ENCODE results near the gene FMN1.

Gene FMN1

GRCh38 chr15:33215941-33216872, 21.7 kb upstream of the FMN1 start:
- Histone ChIP-seq H3K4me2 (ENCODE audit: low read length) (no peak overlapping the region), H3K9me3 (ENCODE audit: control insufficient read depth, low read length) (no peaks in the 10 kb centered on the region), H3K36me3 (ENCODE audit: control insufficient read depth, insufficient read depth, low read length) (no peaks in the 10 kb centered on the region), H3K79me2 (no peaks in the 10 kb centered on the region), H3K27me3 (ENCODE audit: control insufficient read depth, insufficient read depth, low read length) (no peaks in the 10 kb centered on the region), H3K4me3 (ENCODE audit: low read depth, low read length) (no peak overlapping the region), H3K4me1 (peaks cover 2% of the 10 kb centered on the region), H3K9ac (no peak overlapping the region), H3K27ac (no peak overlapping the region), H2AFZ (peak overlapping the region; percentile 33)
- peak; percentile 34 for TF ChIP-seq CTCF (IDR thresholded peaks at IDR 0.05)

- no peaks in the 10 kb centered on the region for H3K79me2 ChIP-seq
- H3K27me3 ChIP-seq (ENCODE audit: control insufficient read depth, insufficient read depth, low read length) = no peaks in the 10 kb centered on the region
- no peak overlapping the region for H3K9ac ChIP-seq
- no peak overlapping the region for H3K27ac ChIP-seq
- H3K4me2 ChIP-seq (ENCODE audit: low read length) = no peak overlapping the region
- no peak overlapping the region for H3K4me3 ChIP-seq (ENCODE audit: low read depth, low read length)
- no peak overlapping the region for H2AFZ ChIP-seq
- no peaks in the 10 kb centered on the region for H3K9me3 ChIP-seq (ENCODE audit: control insufficient read depth, low read length)
- peaks cover 2% of the 10 kb centered on the region for H3K36me3 ChIP-seq (ENCODE audit: control insufficient read depth, insufficient read depth, low read length)
- peaks cover 14% of the 10 kb centered on the region for H3K4me1 ChIP-seq
- no peak for TF ChIP-seq CTCF (IDR thresholded peaks at IDR 0.05)
Observed at GRCh38 chr15:33211176-33211808, 16.8 kb upstream of the FMN1 start.

GRCh38 chr15:33209575-33210481, 15.3 kb upstream of the FMN1 start:
- H3K27ac ChIP-seq = no peak overlapping the region
- H3K9ac ChIP-seq = no peak overlapping the region
- no peak overlapping the region for H3K4me3 ChIP-seq (ENCODE audit: low read depth, low read length)
- H2AFZ ChIP-seq = no peak overlapping the region
- H3K36me3 ChIP-seq (ENCODE audit: control insufficient read depth, insufficient read depth, low read length) = peaks cover 2% of the 10 kb centered on the region
- no peaks in the 10 kb centered on the region for H3K27me3 ChIP-seq (ENCODE audit: control insufficient read depth, insufficient read depth, low read length)
- no peak for TF ChIP-seq CTCF (IDR thresholded peaks at IDR 0.05)
- H3K9me3 ChIP-seq (ENCODE audit: control insufficient read depth, low read length) = no peaks in the 10 kb centered on the region
- H3K79me2 ChIP-seq = no peaks in the 10 kb centered on the region
- H3K4me1 ChIP-seq = peaks cover 17% of the 10 kb centered on the region
- H3K4me2 ChIP-seq (ENCODE audit: low read length) = no peak overlapping the region

- Histone ChIP-seq H2AFZ (no peak overlapping the region), H3K4me2 (ENCODE audit: low read length) (no peak overlapping the region), H3K4me3 (ENCODE audit: low read depth, low read length) (no peak overlapping the region), H3K9ac (no peak overlapping the region), H3K27me3 (ENCODE audit: control insufficient read depth, insufficient read depth, low read length) (no peaks in the 10 kb centered on the region), H3K79me2 (no peaks in the 10 kb centered on the region), H3K36me3 (ENCODE audit: control insufficient read depth, insufficient read depth, low read length) (peaks cover 2% of the 10 kb centered on the region), H3K4me1 (peaks cover 17% of the 10 kb centered on the region), H3K9me3 (ENCODE audit: control insufficient read depth, low read length) (no peaks in the 10 kb centered on the region), H3K27ac (no peak overlapping the region)
- no peak for TF ChIP-seq CTCF (IDR thresholded peaks at IDR 0.05)
Observed at GRCh38 chr15:33207646-33208045, 13.1 kb upstream of the FMN1 start.

Measured in parathyroid adenoma (tissue), 2 donors.